H9 (cell line): Measurements from ENCODE around the gene CLEC1A. TPM values are rescaled to one million over a fixed set of nuclear protein-coding genes. Genes with fewer than 3 reads are reported as not detected.
A peak's percentile ranks its signal among the peaks of the same experiment; 100 is the strongest.

Experiments used
- DNase-seq: peaks from one replicate; pipeline ENCODE4 v3.0.0-alpha.2; 2017
- H2AFZ ChIP-seq: one replicate; pipeline ENCODE4 v1.6.1; 2013; ENCODE audit warnings: mild to moderate bottlenecking, low read length, control low read depth, moderate library complexity
- H2AK5ac ChIP-seq: 2 replicates; pipeline ENCODE4 v1.6.1; 2013; ENCODE audit warnings: low read length, control low read depth, mixed read lengths; ENCODE audit not compliant: insufficient read length
- H2BK120ac ChIP-seq: one replicate; pipeline ENCODE4 v1.6.1; 2013; ENCODE audit warnings: low read depth, mild to moderate bottlenecking, low read length, control low read depth, inconsistent platforms; ENCODE audit not compliant: poor library complexity, severe bottlenecking
- H2BK12ac ChIP-seq: 2 replicates; pipeline ENCODE4 v1.6.1; 2013; ENCODE audit warnings: low read length, control low read depth, mixed read lengths, low read depth; ENCODE audit not compliant: insufficient read length
- H2BK15ac ChIP-seq: 2 replicates; pipeline ENCODE4 v1.6.1; 2013; ENCODE audit warnings: low read depth, low read length, control low read depth
- H2BK20ac ChIP-seq: one replicate; pipeline ENCODE4 v1.6.1; 2013; ENCODE audit warnings: low read depth, mild to moderate bottlenecking, low read length, control low read depth, inconsistent platforms; ENCODE audit not compliant: poor library complexity, severe bottlenecking
- H2BK5ac ChIP-seq: 2 replicates; pipeline ENCODE4 v1.6.1; 2013; ENCODE audit warnings: low read length, control low read depth, mixed read lengths; ENCODE audit not compliant: insufficient read length
- H3K14ac ChIP-seq: 2 replicates; pipeline ENCODE4 v1.6.1; 2013; ENCODE audit warnings: low read length, control low read depth; ENCODE audit not compliant: insufficient read depth
- H3K18ac ChIP-seq: 2 replicates; pipeline ENCODE4 v1.6.1; 2013; ENCODE audit warnings: low read depth, mild to moderate bottlenecking, mixed read lengths, low read length, control low read depth; ENCODE audit not compliant: insufficient read length
- H3K23ac ChIP-seq: 2 replicates; pipeline ENCODE4 v1.6.1; 2013; ENCODE audit warnings: low read length, control low read depth, mixed read lengths, low read depth; ENCODE audit not compliant: insufficient read length
- H3K23me2 ChIP-seq: 2 replicates; pipeline ENCODE4 v1.6.1; 2013; ENCODE audit warnings: low read depth, mild to moderate bottlenecking, mixed read lengths, low read length, control low read depth; ENCODE audit not compliant: insufficient read length, poor library complexity, severe bottlenecking
- H3K27ac ChIP-seq: 2 replicates; pipeline ENCODE4 v1.5.1; 2013; ENCODE audit warnings: low read length, control low read depth, mixed read lengths, low read depth; ENCODE audit not compliant: insufficient read length
- H3K27me3 ChIP-seq: 2 replicates; pipeline ENCODE4 v1.6.1; 2013; ENCODE audit warnings: low read length, control low read depth, inconsistent platforms; ENCODE audit not compliant: insufficient read depth
- H3K4ac ChIP-seq: 2 replicates; pipeline ENCODE4 v1.6.1; 2013; ENCODE audit warnings: low read depth, mild to moderate bottlenecking, control low read depth, inconsistent platforms, low read length, moderate library complexity
- H3K4me1 ChIP-seq: 2 replicates; pipeline ENCODE4 v1.6.1; 2013; ENCODE audit warnings: low read length, control low read depth, inconsistent platforms; ENCODE audit not compliant: insufficient read depth
- H3K4me2 ChIP-seq: 2 replicates; pipeline ENCODE4 v1.6.1; 2013; ENCODE audit warnings: low read length, control low read depth, mixed read lengths; ENCODE audit not compliant: insufficient read length, insufficient read depth
- H3K56ac ChIP-seq: 2 replicates; pipeline ENCODE4 v1.6.1; 2013; ENCODE audit warnings: low read depth, mild to moderate bottlenecking, mixed read lengths, low read length, control low read depth; ENCODE audit not compliant: insufficient read length
- H3K79me1 ChIP-seq: 2 replicates; pipeline ENCODE4 v1.6.1; 2013; ENCODE audit warnings: low read depth, mild to moderate bottlenecking, moderate library complexity, low read length, control low read depth, inconsistent platforms; ENCODE audit not compliant: insufficient read depth, poor library complexity, severe bottlenecking
- H3K79me2 ChIP-seq: 2 replicates; pipeline ENCODE4 v1.6.1; 2013; ENCODE audit warnings: low read length, control low read depth, inconsistent platforms; ENCODE audit not compliant: insufficient read depth
- H3K9ac ChIP-seq: 2 replicates; pipeline ENCODE4 v1.6.1; 2013; ENCODE audit warnings: low read length, control low read depth, mixed read lengths; ENCODE audit not compliant: insufficient read length; ENCODE audit errors: extremely low read depth
- H3K9me3 ChIP-seq: one replicate; pipeline ENCODE4 v1.6.1; 2013; ENCODE audit warnings: low read depth, low read length, inconsistent platforms; ENCODE audit not compliant: control insufficient read depth
- H3T11ph ChIP-seq: one replicate; pipeline ENCODE4 v1.6.1; 2013; ENCODE audit warnings: mild to moderate bottlenecking, low read length, control low read depth, inconsistent platforms
- H4K20me1 ChIP-seq: one replicate; pipeline ENCODE4 v1.6.1; 2013; ENCODE audit not compliant: control insufficient read depth, insufficient read length, insufficient read depth
- H4K5ac ChIP-seq: 2 replicates; pipeline ENCODE4 v1.6.1; 2013; ENCODE audit warnings: low read depth, mild to moderate bottlenecking, mixed read lengths, low read length, control low read depth; ENCODE audit not compliant: insufficient read length
- H4K8ac ChIP-seq: replicated peaks from 2 replicates; pipeline ENCODE4 v1.6.1; 2013; ENCODE audit warnings: low read length, control low read depth, mixed read lengths, low read depth; ENCODE audit not compliant: insufficient read length
- H4K91ac ChIP-seq: 2 replicates; pipeline ENCODE4 v1.6.1; 2013; ENCODE audit warnings: low read depth, mild to moderate bottlenecking, moderate library complexity, mixed read lengths, low read length, control low read depth; ENCODE audit not compliant: insufficient read length
- H3K27ac Mint-ChIP-seq, 3 experiments: 2 replicates in 2 of 3; 3 replicates in 1 of 3; pipeline ENCODE4 v1.8.0; 2020 to 2021; ENCODE audit warnings: mixed read lengths in 3 of 3, mild to moderate bottlenecking in 1 of 3, moderate library complexity in 1 of 3
- H3K27me3 Mint-ChIP-seq: 2 replicates; pipeline ENCODE4 v1.8.0; 2021; ENCODE audit warnings: low read depth, mild to moderate bottlenecking, moderate library complexity, mixed read lengths
- H3K36me3 Mint-ChIP-seq, 3 experiments: 2 replicates in 2 of 3; 3 replicates in 1 of 3; pipeline ENCODE4 v1.8.0; 2020 to 2021; ENCODE audit warnings: low read depth in 3 of 3, mixed read lengths in 3 of 3; ENCODE audit not compliant: insufficient read depth in 1 of 3
- H3K4me1 Mint-ChIP-seq, 2 experiments: 2 replicates each; pipeline ENCODE4 v1.8.0; 2020; ENCODE audit warnings: mixed read lengths in 2 of 2
- H3K4me3 Mint-ChIP-seq, 2 experiments: 2 replicates in 1 of 2; 3 replicates in 1 of 2; pipeline ENCODE4 v1.8.0; 2020 to 2021; ENCODE audit warnings: mild to moderate bottlenecking in 2 of 2, mixed read lengths in 2 of 2, moderate library complexity in 1 of 2
- H3K9me3 Mint-ChIP-seq, 2 experiments: 2 replicates in 1 of 2; 3 replicates in 1 of 2; pipeline ENCODE4 v1.8.0; 2020; ENCODE audit warnings: mild to moderate bottlenecking in 2 of 2, mixed read lengths in 2 of 2, moderate library complexity in 1 of 2
- CTCF ChIP-seq: fragments of 200-600 bp; sonication (generic); conservative IDR thresholded peaks from 3 replicates; pipeline ENCODE4 v1.8.0; 2021; ENCODE audit warnings: antibody characterized with exemption, mild to moderate bottlenecking
- WGBS: extraction: QIAGEN DNeasy Blood & Tissue Kit; methylation state at CpG from one replicate; pipeline ENCODE4 v1.1.7; 2013; ENCODE audit warnings: missing lambda C conversion rate, low lambda C conversion rate, mixed read lengths; ENCODE audit not compliant: insufficient read length; ENCODE audit errors: extremely low coverage; 5-methylcytosine and 5-hydroxymethylcytosine counted together
- total RNA-seq: library from RNA; stranded (reverse); gene quantifications from 2 replicates; pipeline ENCODE4 v1.2.1, GENCODE V29; 2021

Gene CLEC1A
- total RNA-seq, 1 experiment from 2014 or later, result not detected

- H3K4me1 Mint-ChIP-seq, result peaks cover 45 to 51% of the 10 kb centered on the region in 2 experiments
- no peak overlapping the region for H2BK15ac ChIP-seq
- H3K4ac ChIP-seq, result no peak overlapping the region
- H3K36me3 Mint-ChIP-seq, result no peaks in the 10 kb centered on the region; a peak in 1 of 7 replicates
- no peaks in the 10 kb centered on the region for H3K9me3 ChIP-seq
- no peak overlapping the region for H2BK12ac ChIP-seq
- peak overlapping the region; percentile 24 to 91 (median 89); a peak in 4 of 7 replicates for H3K27ac Mint-ChIP-seq
- H2BK20ac ChIP-seq, result no peak overlapping the region
- no CpG with 5 or more reads among the region's 6 CpGs for WGBS
- no peak overlapping the region for H2BK120ac ChIP-seq
- no peak for DNase-seq
- H4K20me1 ChIP-seq, result no peaks in the 10 kb centered on the region
- H3K23me2 ChIP-seq, result no peaks in the 10 kb centered on the region
- H3K27me3 Mint-ChIP-seq, result no peaks in the 10 kb centered on the region; the same call in 1 of the 2 replicates
- no peak overlapping the region for H2BK5ac ChIP-seq
- H3K4me3 Mint-ChIP-seq, result no peak overlapping the region; a peak in 1 of 5 replicates
- no peak overlapping the region for H2AFZ ChIP-seq
- no peak overlapping the region for H3T11ph ChIP-seq
- H4K91ac ChIP-seq, result no peak overlapping the region
- H3K79me1 ChIP-seq, result no peaks in the 10 kb centered on the region
- no peak overlapping the region for H3K9ac ChIP-seq
- no peak overlapping the region for H3K18ac ChIP-seq
- H3K23ac ChIP-seq, result no peak overlapping the region
- no peak overlapping the region for H2AK5ac ChIP-seq
- no peak overlapping the region for H4K5ac ChIP-seq
- no peak overlapping the region for H3K4me2 ChIP-seq
- no peak overlapping the region for H3K56ac ChIP-seq
- peaks cover 0 to 2% of the 10 kb centered on the region in 2 experiments; a peak in 1 of 5 replicates for H3K9me3 Mint-ChIP-seq
- TF ChIP-seq CTCF, result no peak
- H3K27me3 ChIP-seq, result no peaks in the 10 kb centered on the region
- H3K27ac ChIP-seq, result no peak overlapping the region
- peaks cover 9% of the 10 kb centered on the region for H3K4me1 ChIP-seq
- H3K14ac ChIP-seq, result no peak overlapping the region
- no peak overlapping the region for H4K8ac ChIP-seq
- H3K79me2 ChIP-seq, result no peaks in the 10 kb centered on the region
These were observed 34.1 kb upstream of the CLEC1A start for GRCh38 chr12:10132850-10133370.
